Sigmoid colon (tissue), 7 donors: ENCODE data around the gene EPHA7. TPM values are rescaled to one million over a fixed set of nuclear protein-coding genes. Genes with fewer than 3 reads are reported as not detected.

Experiments
- DNase-seq: peaks from one replicate; pipeline ENCODE4 v3.0.0-alpha.2; 2019
- H3K27ac ChIP-seq, 4 donors: fragments of 200-600 bp; sonication (generic); one replicate each; pipeline ENCODE4 v1.5.1; 2016 to 2019; ENCODE audit warnings: mild to moderate bottlenecking in 1 of 4
- H3K27me3 ChIP-seq, 3 donors: fragments of 200-600 bp; sonication (generic); one replicate each; pipeline ENCODE4 v1.5.1; 2019; ENCODE audit warnings: mild to moderate bottlenecking in 1 of 3
- H3K36me3 ChIP-seq, 4 donors: fragments of 200-600 bp; sonication (generic); one replicate each; pipeline ENCODE4 v1.5.1; 2016 to 2019
- H3K4me1 ChIP-seq, 4 donors: fragments of 200-600 bp; sonication (generic); one replicate each; pipeline ENCODE4 v1.5.1; 2017 to 2019
- H3K4me3 ChIP-seq, 4 donors: fragments of 200-600 bp; sonication (generic); one replicate each; pipeline ENCODE4 v1.5.1; 2017 to 2019; ENCODE audit warnings: mild to moderate bottlenecking in 2 of 4, moderate library complexity in 1 of 4
- H3K9me3 ChIP-seq, 4 donors: fragments of 200-600 bp in 3 of 4; sonication (generic) in 3 of 4; one replicate each; pipeline versions ENCODE4 v1.5.1 to v1.6.1; 2013 to 2019
- EP300 ChIP-seq, 4 donors: sonication (generic); formaldehyde crosslinking; IDR thresholded peaks; one replicate each; pipeline ENCODE4 v1.6.1; 2017; ENCODE audit warnings: antibody characterized with exemption in 4 of 4
- POLR2A ChIP-seq, 2 donors: fragments of 450-650 bp; IDR thresholded peaks; one replicate each; pipeline ENCODE4 v1.6.1; 2016; ENCODE audit warnings: antibody characterized with exemption in 2 of 2, mild to moderate bottlenecking in 2 of 2, moderate library complexity in 2 of 2
- POLR2AphosphoS5 ChIP-seq, 4 donors: sonication (generic); formaldehyde crosslinking; IDR thresholded peaks; one replicate each; pipeline ENCODE4 v1.6.1; 2017; ENCODE audit warnings: antibody characterized with exemption in 4 of 4
- WGBS, 2 donors: extraction: QIAGEN DNeasy Blood & Tissue Kit; methylation state at CpG; one replicate each; pipeline ENCODE4 v1.1.7; 2013; 5-methylcytosine and 5-hydroxymethylcytosine counted together
- intact Hi-C: fragments of 100-400 bp; cut with DNase I; formaldehyde crosslinking; loops from one replicate; pipeline ENCODE4 v1.15.1; 2023
- polyA plus RNA-seq, 3 donors: library from polyadenylated mRNA; stranded (reverse); fragments of 200-250 nt; gene quantifications; one replicate each; pipeline ENCODE4 v1.2.3, GENCODE V29; 2013
- total RNA-seq, 4 donors: library from RNA; depleted of rRNA; stranded (reverse); fragments of >200 nt; gene quantifications; one replicate each; pipeline ENCODE4 v1.1.0, GENCODE V29; 2016
- TF ChIP-seq, protein P1 (sequence below), 4 experiments: fragments of 450-650 bp in 3 of 4; fragments of 200-600 bp in 1 of 4; IDR thresholded peaks; one replicate each; pipeline ENCODE4 v1.5.1; 2016 to 2019; ENCODE audit warnings: antibody characterized with exemption in 4 of 4, mild to moderate bottlenecking in 3 of 4, moderate library complexity in 2 of 4
- donor health status: healthy with polysubstance abuse.
- donor health status: Bipolar disorder and iron deficiency.
- donor health status: healthy.

EPHA7 gene
- total and polyA plus RNA-seq, 7 donors, result 1.2 to 134 (median 70.3) TPM; not detected in 1

DNA sequence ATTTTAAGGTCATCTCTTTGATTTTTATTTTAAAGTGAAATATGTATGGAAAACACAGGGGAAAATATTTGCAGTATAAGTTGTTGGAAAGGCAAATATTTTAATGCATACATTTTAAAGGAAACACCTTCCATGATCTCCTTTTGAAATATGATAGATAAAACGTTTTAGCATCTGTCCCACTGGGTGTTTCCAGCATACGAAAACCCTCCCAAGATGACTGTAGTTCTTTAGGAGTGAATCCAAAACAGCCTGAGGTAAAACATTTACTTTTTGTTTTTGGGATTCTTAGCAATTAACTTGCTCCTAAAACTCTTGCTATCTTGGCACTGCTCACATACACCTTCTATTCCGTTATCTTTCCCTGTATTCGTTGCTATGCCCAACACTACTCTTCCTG is 210.0 kb downstream of the EPHA7 start:
- Histone ChIP-seq H3K4me3 (no peak overlapping the region), H3K27me3 (no peaks in the 10 kb centered on the region), H3K36me3 (no peaks in the 10 kb centered on the region), H3K27ac (peak overlapping the region in 1 of 4 donors; percentile 71), H3K9me3 (no peaks in the 10 kb centered on the region), H3K4me1 (no peaks in the 10 kb centered on the region)
- intact Hi-C loops, result no loop called here
- TF ChIP-seq POLR2A (IDR thresholded peaks at IDR 0.05) (no peak), POLR2AphosphoS5 (IDR thresholded peaks at IDR 0.05) (no peak), EP300 (IDR thresholded peaks at IDR 0.05) (no peak)
- TF ChIP-seq, protein P1, sequence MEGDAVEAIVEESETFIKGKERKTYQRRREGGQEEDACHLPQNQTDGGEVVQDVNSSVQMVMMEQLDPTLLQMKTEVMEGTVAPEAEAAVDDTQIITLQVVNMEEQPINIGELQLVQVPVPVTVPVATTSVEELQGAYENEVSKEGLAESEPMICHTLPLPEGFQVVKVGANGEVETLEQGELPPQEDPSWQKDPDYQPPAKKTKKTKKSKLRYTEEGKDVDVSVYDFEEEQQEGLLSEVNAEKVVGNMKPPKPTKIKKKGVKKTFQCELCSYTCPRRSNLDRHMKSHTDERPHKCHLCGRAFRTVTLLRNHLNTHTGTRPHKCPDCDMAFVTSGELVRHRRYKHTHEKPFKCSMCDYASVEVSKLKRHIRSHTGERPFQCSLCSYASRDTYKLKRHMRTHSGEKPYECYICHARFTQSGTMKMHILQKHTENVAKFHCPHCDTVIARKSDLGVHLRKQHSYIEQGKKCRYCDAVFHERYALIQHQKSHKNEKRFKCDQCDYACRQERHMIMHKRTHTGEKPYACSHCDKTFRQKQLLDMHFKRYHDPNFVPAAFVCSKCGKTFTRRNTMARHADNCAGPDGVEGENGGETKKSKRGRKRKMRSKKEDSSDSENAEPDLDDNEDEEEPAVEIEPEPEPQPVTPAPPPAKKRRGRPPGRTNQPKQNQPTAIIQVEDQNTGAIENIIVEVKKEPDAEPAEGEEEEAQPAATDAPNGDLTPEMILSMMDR (IDR thresholded peaks at IDR 0.05), result no peak
- 71 to 75% methylated on average over 4 of the region's 4 CpGs for WGBS, 2 donors
- no peak for DNase-seq

GRCh38 chr6:93196406-93196970 is 222.9 kb downstream of the EPHA7 start:
- TF ChIP-seq POLR2A (IDR thresholded peaks at IDR 0.05), result no peak
- TF ChIP-seq, protein P1 (IDR thresholded peaks at IDR 0.05), result no peak
- no peak for TF ChIP-seq EP300 (IDR thresholded peaks at IDR 0.05)
- no peak for TF ChIP-seq POLR2AphosphoS5 (IDR thresholded peaks at IDR 0.05)
- Histone ChIP-seq H3K9me3 (no peaks in the 10 kb centered on the region), H3K27me3 (no peaks in the 10 kb centered on the region), H3K4me3 (no peak overlapping the region), H3K27ac (peak overlapping the region in 1 of 4 donors; percentile 71), H3K4me1 (peaks cover 0 to 6% (median 0%) of the 10 kb centered on the region in 4 donors), H3K36me3 (no peaks in the 10 kb centered on the region)
- 75 to 85% methylated on average over 1 of the region's 1 CpG for WGBS, 2 donors
- intact Hi-C loops, result no loop called here
- no peak for DNase-seq

DNA sequence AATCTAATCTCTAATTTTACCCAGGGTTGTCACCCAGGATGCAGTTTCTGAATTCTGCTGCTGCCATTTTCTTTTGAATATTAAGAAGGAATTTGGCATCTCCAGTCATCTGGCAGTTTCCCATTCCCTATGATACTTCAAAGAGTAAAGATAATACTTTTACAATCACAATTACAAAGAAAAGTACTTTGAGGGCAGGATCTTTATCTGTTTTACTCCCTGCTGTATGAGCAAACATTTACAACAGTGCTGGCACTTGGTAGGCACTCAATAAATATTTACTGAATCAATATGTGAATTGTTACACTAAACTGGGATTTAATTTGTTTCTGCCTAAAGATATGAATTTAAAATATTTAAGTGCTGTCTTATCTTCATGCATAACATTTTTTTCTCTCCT is 224.9 kb downstream of the EPHA7 start:
- intact Hi-C loops, result no loop called here
- H3K27ac ChIP-seq, result peak overlapping the region in 1 of 4 donors; percentile 71
- H3K4me1 ChIP-seq, result peaks cover 0 to 6% (median 0%) of the 10 kb centered on the region in 4 donors

GRCh38 chr6:93193868-93194267 is 225.5 kb downstream of the EPHA7 start:
- TF ChIP-seq, protein P1 (IDR thresholded peaks at IDR 0.05), result no peak
- TF ChIP-seq POLR2AphosphoS5 (IDR thresholded peaks at IDR 0.05) (no peak), POLR2A (IDR thresholded peaks at IDR 0.05) (no peak), EP300 (IDR thresholded peaks at IDR 0.05) (no peak)
- DNase-seq, result no peak
- Histone ChIP-seq H3K27ac (peak overlapping the region in 1 of 4 donors; percentile 71), H3K4me1 (peaks cover 0 to 6% (median 0%) of the 10 kb centered on the region in 4 donors), H3K36me3 (no peaks in the 10 kb centered on the region), H3K27me3 (no peaks in the 10 kb centered on the region), H3K4me3 (no peak overlapping the region), H3K9me3 (no peaks in the 10 kb centered on the region)
- intact Hi-C loops, result no loop called here
- WGBS, 2 donors, result 64 to 74% methylated on average over 2 of the region's 2 CpGs

More for the DNA sequence above, 224.9 kb downstream of the EPHA7 start:
- Histone ChIP-seq H3K4me3 (no peak overlapping the region), H3K36me3 (no peaks in the 10 kb centered on the region), H3K27me3 (no peaks in the 10 kb centered on the region), H3K9me3 (no peaks in the 10 kb centered on the region)
- TF ChIP-seq POLR2AphosphoS5 (IDR thresholded peaks at IDR 0.05) (no peak), EP300 (IDR thresholded peaks at IDR 0.05) (no peak), POLR2A (IDR thresholded peaks at IDR 0.05) (no peak)
- TF ChIP-seq, protein P1 (IDR thresholded peaks at IDR 0.05), result no peak
- no peak for DNase-seq
